GM18861 (cell line): ENCODE measurements around the gene HELLS.
"Not testable (repeated sequence)": the region's sequence is repeated elsewhere in the genome, so short reads cannot be mapped to it uniquely, and the experiment has no call there.

ENCODE experiments used
- ATAC-seq: cut with Tn5 transposase; IDR thresholded peaks from one replicate; pipeline ENCODE4 v1.9.1; 2021; ENCODE audit not compliant: unreplicated experiment

Gene HELLS

GRCh38 chr10:94607111-94607510 lies 61.5 kb downstream of the HELLS start:
- ATAC-seq: peak; percentile 65

DNA sequence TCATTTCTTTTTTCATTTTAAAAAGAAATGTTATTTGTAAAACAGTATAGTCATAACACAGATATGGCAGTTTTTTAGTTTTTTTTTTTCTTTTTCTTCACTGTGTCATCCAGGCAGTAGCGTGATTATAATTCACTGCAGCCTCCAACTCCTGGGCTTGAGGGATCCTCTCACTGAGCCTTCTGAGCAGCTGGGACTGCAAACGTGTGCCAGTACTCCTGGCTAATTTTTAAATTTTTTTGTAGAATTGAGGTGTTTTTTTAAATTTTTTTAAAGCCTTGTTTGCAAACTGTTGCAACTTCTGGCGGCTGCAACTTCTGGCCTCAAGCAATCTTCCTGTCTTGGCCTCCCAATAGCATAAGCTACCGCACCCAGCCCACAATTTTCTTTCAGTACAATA lies 63.0 kb downstream of the HELLS start:
- no peak for ATAC-seq

DNA sequence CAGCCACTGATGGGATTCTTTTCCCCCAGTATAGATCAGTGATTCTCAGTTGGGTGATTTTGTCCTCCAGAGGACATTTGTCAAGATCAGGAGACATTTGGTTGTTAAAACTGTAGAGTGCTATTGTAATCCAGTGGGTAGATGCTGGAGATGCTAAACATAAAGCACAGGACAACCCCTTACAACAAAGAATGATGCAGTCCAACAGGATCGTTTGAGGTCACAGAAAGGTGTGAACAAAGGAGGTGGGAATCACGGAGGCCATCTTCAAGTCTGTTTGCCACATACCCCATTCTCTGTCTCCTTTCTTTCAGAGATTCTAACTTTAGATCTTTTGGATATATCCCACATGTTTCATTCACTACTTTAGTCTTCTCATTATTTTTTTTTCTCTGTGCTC lies 69.0 kb downstream of the HELLS start:
- ATAC-seq: no peak

GRCh38 chr10:94617389-94617944 lies 71.9 kb downstream of the HELLS start:
- no peak for ATAC-seq

DNA sequence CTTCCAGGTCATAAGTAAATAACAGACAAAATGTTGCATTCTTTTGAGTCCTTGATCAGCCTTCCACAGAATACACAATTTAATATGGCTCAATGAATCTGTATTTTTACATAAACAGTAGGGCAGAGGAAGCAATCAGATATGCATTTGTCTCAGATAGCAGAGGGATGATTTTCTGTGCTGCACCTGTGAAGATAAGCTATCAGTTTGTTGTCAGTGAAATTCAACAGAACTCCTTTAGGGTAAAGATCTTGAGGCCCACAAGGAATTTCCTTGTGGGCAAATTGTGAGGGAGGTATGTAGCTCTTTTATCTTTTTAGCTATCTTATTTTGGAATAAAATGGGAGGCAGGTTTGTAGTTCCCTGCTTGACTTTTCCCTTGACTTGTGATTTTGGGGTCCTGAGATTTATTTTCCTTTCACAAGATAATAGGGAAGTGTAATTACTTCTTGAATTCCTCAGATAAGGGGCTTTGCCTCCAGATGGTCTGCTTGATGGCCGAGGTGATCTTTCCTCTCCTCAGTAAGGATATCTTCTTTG lies 77.1 kb downstream of the HELLS start:
- no peak for ATAC-seq

- no peak for ATAC-seq
These were observed 78.0 kb downstream of the HELLS start for GRCh38 chr10:94623572-94623971.

DNA sequence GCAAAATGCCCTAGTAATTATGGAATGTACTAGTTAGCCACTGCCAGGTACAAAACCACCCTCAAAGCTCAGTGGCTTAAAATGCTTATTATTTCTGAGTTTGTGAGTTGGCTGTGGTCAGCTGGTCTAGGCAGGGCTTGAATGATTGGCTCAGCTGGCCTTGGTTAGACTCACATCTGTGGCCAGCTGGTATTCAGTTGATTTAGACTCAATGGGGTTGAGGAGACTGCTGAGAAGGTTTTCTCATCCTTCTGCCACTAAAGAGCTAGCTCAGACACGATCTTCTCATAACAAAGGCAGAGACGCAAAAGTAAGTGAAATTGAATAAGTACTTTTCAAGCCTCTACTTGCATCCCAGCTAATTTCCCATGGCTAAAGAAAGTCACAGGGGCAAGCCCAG lies 80.9 kb downstream of the HELLS start:
- ATAC-seq: no peak

DNA sequence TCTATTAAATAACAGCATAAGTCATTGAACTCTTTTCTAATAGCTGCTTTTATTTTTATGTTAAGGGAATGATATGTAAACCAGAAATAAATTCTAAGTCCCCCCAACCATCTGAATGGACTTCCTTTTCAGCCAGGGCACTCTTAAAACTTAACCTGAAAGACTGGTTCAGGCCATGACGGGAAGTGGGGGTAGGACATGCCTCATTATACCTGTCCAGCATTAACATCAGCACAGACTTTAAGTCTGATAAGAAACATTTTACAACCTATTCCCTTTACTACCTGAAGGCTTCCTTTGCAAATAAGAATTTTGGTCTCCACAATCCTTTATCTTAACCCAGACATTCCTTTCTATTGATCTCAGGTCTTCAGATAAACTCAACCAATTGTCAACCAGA lies 81.9 kb downstream of the HELLS start:
- ATAC-seq: no peak

DNA sequence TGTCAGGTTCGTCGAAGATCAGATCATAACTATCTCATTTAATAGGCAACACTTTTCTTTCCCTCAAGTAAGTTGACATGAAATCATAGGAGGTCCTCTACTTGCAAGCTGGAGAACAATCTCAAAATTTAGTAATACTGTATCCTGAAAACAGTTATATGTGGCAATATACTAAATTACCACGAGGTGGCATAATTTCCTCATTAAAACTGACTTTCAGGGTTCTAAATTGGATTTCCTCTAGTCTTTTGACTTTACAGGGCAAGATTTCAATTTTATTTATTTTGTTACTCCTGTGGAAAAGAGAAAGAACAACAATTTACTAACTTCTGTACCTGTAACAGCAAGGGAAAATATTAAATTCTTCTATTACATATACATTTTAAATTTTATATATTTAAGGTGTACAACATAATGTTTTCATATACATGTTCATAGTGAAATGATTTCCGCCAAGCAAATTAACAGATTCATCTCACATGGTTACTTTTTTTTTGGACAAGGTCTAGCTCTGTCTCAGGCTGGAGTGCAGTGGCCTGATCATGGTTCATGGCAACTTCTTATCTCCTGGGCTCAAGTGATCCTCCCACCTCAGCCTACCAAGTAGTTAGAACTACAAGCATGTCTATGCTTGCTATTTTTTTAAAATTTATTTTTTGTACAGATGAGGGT lies 84.6 kb downstream of the HELLS start:
- ATAC-seq: no peak

GRCh38 chr10:94631077-94631875 lies 85.7 kb downstream of the HELLS start:
- ATAC-seq: no peak

GRCh38 chr10:94632954-94633353 lies 87.4 kb downstream of the HELLS start:
- ATAC-seq: no peak

- not testable (repeated sequence) for ATAC-seq
These were observed 92.5 kb downstream of the HELLS start for GRCh38 chr10:94638097-94638496.

DNA sequence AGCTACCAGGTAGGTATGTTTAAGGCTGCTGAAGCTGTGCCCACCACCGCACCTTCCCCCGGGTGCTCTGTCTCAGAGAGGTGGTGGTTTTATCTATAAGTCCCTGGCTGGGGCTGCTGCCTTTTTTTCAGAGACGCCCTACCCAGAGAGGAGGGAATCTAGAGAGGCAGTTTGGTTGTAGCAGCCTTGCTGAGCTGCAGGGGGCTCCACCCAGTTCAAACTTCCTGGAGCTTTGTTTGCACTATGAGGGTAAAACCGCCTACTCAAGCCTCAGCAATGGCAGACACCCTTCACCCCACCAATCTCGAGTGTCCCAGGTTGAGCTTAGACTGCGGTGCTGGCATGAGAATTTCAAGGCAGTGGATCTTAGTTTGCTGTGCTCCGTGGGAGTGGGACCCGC lies 94.3 kb downstream of the HELLS start:
- ATAC-seq: no peak

- ATAC-seq: no peak
These were observed 95.0 kb downstream of the HELLS start for GRCh38 chr10:94640562-94640961.

DNA sequence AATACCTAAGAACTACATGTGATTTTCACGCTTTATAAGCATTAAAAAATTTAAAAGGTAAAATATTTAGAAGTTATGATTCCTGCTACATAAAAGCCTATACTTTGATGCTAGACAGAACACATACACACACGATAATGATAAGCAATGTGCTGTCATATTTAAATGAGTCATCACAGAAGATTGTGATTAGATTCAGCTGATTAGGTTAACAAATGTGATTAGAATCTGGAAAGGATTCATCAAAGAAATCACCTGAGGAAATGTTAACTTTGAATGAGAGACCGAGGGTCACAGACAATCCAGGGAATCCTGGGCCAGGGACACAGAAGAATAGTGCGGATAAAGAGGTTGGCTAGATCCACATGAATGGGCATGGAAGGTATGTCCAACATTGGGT lies 95.9 kb downstream of the HELLS start:
- no peak for ATAC-seq

- ATAC-seq: no peak
These were observed 98.8 kb downstream of the HELLS start for GRCh38 chr10:94644352-94644751.

DNA sequence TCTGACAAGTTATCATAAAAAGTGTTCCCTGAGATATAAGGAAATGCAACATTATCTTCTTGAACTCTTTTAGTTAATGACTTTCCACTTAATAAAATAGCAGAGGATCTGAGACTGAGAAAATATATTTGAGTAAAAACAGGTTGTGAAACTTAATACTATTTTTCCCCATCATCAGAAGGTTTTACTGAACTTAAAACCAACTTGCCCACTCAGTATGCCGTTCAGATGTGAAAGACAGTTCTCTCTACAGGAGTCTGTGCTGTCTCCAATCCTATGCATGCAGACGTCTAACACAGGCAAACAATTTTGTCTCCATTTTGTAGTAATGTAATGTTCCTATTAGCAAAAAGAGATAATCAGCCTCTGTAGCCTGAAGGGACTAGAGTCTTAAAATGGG lies 99.7 kb downstream of the HELLS start:
- peak; percentile 82 for ATAC-seq
